Activated T-helper 2 cell treated with anti-CD3 and anti-CD28 coated beads, Interferon-gamma antibody, Interleukin-2, Interleukin-4, amounts not matched to agents 10 μg/mL and 5 μg/mL and 100 μg/mL, durations not matched to agents 14 hours and 24 hours and 36 hours (primary cell): ENCODE measurements around the gene HAPLN3. TPM values are rescaled to one million over a fixed set of nuclear protein-coding genes. Genes with fewer than 3 reads are reported as not detected.

Source experiments
- total RNA-seq: library from RNA; stranded (reverse); gene quantifications from 2 replicates; pipeline ENCODE4 v1.2.3, GENCODE V29; 2022

The HAPLN3 gene
- total RNA-seq, 1 donor from 2014 or later = 71.4 TPM

Other genes starting within 250 kb of the HAPLN3 start
- gene ACAN, start 92.1 kb downstream of the HAPLN3 start, total RNA-seq = not detected in 2 replicates
- gene MFGE8, start 17.8 kb upstream of the HAPLN3 start, total RNA-seq = 13.4 and 13.7 TPM in 2 replicates
- gene ABHD2, start 192.9 kb upstream of the HAPLN3 start, total RNA-seq = 57.2 and 59.3 TPM in 2 replicates